GM21576 (cell line): Measurements from ENCODE around the gene MOSMO.
"Not testable (repeated sequence)": the region's sequence is repeated elsewhere in the genome, so short reads cannot be mapped to it uniquely, and the experiment has no call there.

Source experiments
- ATAC-seq: cut with Tn5 transposase; IDR thresholded peaks from one replicate; pipeline ENCODE4 v1.9.1; 2021; ENCODE audit warnings: mild to moderate bottlenecking, moderate library complexity; ENCODE audit not compliant: unreplicated experiment

Gene MOSMO

DNA sequence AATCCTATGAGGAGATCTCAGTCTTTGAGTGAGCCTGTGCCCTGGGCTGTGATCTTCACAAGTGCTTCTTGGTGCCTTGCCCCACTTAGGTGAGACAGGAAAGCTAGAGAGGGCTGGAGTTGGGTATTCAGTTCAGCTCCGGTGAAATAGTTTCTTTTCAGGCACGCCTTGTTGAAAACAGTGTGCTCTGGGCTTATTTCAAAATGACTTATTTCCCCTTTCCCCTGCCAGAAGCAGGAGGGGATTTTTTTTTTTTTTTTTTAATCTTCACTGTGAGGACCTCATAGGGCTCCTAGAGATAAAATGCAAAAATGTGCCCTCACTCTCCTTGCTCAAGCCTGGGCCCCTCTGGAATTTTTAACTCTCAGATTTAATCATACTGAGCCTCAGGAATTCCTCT, 27.2 kb downstream of the MOSMO start:
- ATAC-seq = no peak

DNA sequence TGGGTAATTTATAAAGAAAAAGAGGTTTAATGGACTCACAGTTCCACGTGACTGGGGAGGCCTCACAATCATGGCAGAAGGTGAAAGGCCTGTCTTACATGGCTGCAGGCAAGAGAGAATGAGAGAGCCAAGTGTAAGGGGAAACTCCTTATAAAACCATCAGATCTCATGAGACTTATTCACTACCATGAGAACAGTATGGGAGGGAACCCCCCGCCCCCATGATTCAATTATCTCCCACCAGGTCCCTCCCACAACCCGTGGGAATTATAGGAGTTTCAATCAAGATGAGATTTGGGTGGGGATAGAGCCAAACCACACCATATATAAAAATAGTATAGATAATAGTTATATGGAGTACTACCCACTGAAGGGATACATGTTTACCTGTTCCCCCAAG, 36.0 kb downstream of the MOSMO start:
- not testable (repeated sequence) for ATAC-seq

DNA sequence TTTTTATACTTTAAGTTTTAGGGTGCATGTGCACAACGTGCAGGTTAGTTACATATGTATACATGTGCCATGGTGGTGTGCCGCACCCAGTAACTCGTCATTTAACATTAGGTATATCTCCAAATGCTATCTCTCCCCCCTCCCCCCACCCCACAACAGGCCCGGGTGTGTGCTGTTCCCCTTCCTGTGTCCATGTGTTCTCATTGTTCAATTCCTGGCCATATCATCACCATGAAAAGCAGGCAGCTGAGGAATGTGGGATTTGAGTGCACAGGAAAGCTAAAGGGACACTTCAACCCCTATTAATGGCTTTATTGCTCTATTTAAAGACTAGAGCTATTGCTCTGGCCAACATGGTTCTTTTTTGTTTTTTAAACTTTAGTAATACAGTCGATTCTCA, 38.0 kb downstream of the MOSMO start:
- not testable (repeated sequence) for ATAC-seq

DNA sequence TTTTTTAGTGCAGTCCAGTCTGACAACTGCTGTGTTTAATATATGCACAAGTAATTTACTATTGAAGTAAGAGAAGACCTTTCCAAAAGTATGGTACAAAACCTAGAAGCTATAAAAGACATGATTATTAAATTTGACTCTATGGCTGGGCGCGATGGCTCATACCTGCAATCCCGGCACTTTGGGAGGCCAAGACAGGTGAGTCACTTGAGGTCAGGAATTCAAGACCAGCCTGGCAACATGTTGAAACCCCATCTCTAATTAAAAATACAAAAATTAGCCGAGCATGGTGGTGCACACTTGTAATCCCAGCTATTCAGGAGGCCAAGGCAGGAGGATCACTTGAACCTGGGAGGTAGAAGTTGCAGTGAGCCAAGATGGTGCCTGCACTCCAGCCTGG, 43.1 kb downstream of the MOSMO start:
- ATAC-seq = no peak

DNA sequence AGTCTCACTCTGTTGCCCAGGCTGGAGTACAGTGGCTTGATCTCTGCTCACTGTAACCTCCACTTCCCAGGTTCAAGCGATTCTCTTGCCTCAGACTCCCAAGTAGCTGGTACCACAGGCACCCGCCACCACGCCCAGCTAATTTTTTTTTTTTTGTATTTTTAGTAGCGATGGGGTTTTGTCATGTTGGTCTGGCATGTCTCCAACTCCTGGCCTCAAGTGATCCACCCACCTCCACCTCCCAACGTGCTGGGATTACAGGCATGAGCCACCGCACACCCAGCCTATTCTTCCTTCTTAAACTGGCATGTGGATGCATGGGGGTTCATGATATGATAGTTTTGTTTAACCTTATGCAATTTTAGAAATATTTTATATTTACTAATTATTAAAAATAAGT, 45.1 kb downstream of the MOSMO start:
- no peak for ATAC-seq

DNA sequence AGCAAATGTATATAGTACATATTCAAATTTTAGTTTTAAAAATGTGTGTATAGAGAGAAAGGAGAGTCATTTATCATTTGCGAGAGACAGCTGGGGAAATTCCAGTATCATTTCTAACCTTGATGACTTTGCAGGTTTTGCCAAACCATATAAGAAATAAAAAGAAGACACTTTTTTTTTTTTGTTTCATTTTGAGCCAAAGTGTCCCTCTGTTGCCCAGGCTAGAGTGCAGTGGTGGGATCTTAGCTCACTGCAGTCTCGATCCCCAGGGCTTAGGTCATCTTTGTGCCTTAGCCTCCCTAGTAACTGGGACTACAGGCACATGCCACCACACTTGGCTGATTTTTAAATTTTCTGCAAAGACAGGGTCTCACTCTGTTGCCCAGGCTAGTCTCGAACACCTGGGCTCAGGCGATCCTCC, 46.0 kb downstream of the MOSMO start:
- no peak for ATAC-seq

DNA sequence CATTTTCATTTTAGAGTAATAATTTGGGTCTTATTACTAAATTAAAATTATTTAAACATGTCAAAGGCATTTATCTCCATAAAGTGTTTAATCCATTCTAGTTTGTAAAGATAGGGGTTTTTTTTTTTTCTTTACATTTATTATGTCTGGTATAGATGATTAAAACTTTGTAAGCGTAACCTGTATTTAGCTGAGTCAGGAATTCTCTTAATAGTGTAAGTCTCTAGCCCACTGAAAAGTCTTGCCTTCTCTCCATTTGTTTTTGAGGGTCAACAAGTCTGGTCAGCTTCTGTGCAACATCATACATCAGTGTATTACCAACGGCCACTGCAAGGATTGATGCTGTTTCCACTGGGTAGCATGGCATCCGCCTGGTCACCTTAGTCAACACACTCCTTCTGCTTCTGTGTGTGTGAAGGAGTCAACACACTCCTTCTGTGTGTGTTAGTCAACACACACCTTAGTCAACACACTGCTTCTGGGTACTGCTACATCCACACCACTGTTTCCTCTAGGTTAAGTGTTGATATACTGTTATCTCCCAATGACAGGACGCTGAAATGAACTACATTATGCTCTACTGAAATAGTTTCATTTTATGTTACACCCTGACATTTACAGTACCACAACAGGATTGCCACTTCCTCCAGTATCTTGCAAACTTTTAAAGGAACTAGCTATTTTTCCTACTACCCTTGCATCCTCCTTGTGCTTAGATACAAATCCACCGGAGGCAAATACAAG, 47.1 kb downstream of the MOSMO start:
- ATAC-seq = no peak

DNA sequence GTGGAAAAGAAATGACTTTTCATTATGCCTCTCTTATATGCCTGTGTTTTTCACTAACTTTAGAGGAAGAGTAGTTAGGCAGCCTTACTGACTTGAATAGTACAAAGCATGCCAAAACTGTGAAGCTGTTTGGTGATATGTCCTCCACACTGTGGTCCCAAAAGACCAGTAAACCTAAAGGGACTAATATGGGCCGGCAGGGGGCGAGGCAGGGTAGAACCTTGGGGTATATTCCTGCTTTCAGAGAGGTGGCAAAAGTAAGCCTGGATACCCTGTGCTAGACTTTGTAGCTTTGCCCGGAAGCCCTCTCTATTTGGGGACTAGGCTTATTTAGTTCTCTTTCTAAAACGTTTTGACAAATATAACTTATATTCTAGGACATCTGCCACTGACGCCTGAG, 48.0 kb downstream of the MOSMO start:
- ATAC-seq = no peak

DNA sequence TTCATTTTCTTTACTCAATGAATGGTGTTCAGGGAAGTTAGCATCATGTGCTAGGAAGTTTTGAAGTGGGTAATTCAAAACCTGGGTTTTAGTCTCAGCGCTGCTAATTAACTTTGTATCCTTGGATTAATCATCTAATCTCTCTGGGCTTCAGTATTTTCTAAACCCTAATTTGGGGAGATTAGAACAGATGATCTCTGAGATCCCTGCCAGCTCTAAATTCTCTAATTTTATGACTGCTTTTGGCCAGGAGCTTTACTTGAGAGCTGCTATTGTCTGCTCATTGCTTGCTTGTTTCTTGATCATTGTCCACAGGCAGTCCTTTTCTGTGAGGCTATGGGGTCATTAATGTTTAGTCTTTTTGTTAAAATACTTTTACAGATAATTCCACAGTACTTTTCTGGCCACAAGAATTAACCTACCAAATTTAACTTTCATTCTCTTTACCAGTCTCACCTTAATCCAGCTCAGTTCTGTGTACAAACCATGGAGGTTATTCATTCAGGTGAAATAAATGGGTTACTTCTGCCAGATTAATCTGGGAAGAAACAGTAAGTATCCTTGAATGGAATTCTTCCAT, 56.1 kb downstream of the MOSMO start:
- ATAC-seq = no peak

DNA sequence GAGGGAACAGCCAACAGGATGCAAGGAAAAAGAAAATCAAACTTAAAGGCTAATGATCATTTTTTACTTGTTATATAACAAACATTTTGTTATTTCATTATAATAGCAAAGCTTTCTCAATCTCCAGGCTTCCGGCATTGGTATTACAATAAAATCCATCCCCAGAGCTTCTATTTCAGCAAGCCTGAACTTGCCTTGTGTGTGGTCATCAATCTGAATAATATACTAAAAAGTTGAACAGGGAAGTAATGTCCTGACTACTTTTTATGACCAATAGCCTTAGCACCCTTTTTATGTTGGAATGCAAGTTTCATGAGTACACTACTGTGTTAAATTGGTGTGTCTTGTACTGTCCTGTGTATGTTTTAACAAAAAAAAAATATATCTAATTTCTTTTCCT, 57.3 kb downstream of the MOSMO start:
- no peak for ATAC-seq

DNA sequence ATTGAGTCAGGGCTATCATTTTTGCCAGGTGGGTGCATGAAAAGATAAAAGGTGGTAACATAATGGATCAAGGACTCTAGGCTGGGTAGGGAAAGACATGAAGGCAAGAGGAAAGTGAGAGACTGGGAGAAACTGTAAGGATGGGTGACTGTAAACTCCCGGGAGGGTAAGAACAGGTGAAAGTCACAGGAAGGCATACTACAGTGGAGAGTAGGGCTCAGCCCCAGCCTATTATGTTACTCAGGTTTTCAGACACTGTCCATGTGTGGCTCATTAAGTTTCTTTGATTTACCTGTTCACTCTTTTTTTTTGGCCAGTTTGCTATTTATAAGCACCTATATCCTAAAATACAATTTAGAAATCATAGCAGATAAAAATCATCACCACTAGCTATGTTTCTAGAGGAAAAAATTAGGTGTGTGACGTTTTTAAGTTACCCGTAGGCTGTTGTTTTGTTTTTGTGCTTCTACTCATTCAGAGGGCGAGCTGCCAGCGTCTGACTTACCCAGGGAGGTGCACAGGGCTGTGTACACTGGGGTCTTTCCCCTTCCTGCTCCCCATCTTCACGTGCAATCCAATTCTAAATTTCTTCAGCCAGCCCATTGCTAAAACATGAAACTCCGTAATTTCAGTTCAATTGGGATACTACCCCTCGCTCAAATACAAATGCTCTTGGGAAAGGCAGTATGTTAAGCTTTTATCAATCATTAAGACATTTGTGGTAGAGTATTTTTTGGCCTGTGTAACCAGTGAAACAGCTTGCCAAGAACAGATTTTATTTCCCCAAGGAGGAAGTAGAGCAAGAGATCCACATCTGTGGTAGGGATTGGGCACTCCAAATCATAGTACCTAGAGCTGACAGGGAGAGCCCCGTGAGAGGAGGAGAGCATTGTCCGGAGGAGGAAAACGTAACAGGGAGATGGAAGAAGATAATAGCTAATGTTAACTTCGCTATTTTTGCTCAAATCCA, 62.7 kb downstream of the MOSMO start:
- ATAC-seq = no peak

DNA sequence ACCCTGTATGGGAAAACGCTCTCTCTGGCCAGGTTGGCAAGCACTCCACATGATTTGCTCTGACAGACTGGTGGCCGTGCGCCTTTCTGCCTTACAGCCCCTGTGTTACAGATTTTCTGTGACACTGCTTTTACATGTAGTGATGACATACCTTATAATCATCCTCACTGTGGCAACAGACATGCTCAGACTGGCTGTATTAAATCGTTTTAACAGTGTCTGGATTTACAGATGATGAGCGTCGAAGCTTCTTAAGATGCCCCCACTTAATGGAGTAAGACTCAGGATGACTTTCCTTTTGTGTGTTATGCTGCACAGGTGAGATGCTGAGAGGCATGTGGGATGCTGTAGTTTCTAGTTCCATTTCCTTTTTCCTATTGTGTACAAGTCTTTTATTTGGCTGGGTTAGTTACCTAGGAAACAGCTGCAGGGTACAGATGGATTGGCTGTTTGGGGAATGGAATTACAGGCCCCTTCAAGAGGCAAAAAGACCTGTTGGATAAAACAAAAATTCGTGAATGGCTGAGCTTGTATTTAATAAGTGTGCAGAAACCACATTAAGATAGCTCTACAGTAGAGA, 63.5 kb downstream of the MOSMO start:
- ATAC-seq = no peak

DNA sequence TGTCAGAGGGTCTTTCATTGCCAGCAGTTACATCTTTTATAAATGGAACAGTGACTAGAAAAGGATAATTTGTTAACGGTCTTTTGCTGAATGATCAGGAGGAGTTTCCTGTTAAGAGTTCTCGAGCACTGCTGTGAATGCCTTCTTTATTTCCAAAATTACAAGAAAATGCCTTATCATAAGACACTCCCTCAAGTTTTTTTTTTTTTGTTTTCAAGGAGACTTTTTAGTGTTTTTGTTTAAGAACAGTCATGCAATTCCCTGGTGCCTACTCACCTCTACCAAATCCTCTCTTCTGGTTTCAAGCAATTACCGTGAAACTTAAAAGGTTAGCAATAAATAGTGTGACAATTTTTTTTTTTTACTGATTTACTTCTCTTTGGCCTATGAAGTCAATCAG, 65.4 kb downstream of the MOSMO start:
- ATAC-seq = no peak

DNA sequence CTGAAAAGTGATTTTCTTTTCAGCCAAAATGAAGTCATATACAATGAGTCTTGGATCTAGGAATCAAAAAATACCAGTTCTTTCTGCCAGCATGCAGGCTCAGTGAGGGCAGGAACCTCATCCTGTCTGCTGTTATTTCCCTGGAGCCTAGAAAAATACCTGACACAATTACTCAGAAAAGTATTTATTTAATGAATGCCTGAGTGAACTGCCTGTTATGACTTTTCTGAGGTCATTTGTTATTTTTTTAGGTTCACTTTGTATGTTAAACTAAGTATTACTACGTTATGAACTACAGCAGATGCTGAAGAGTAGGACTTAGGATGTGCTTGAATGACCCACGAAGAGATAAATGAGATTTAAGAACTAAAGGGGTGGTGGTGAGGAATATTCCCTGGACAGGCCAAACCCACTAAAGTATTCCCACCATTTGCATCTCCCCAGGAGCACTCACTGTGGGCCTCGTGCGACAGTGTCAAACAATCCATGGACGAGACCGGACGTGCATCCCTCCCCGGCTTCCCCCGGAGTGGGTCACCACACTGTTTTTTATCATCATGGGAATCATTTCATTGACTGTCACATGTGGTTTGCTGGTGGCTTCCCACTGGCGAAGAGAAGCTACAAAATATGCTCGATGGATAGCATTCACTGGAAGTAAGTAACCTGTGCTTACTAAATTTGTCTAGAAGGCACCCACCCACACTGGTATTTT, 67.3 kb downstream of the MOSMO start:
- ATAC-seq = no peak

DNA sequence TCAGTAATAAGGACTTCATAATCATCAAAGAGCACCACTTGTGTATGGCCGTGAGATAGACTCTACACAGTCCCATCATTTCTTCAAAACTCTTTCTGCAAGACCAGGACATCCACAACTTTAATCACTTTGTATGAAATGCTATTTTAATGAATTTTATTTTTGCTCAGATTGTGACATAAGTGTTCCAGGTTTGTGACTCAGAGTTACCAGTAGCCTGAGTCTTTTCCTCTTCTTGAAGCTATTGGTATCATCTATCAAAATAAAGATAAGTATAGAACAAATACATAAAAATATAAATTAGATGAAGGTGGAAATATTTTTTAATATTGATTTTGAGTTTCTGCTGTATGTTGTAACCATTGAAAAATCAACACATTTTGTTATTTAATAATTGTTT, 67.9 kb downstream of the MOSMO start:
- ATAC-seq = no peak

DNA sequence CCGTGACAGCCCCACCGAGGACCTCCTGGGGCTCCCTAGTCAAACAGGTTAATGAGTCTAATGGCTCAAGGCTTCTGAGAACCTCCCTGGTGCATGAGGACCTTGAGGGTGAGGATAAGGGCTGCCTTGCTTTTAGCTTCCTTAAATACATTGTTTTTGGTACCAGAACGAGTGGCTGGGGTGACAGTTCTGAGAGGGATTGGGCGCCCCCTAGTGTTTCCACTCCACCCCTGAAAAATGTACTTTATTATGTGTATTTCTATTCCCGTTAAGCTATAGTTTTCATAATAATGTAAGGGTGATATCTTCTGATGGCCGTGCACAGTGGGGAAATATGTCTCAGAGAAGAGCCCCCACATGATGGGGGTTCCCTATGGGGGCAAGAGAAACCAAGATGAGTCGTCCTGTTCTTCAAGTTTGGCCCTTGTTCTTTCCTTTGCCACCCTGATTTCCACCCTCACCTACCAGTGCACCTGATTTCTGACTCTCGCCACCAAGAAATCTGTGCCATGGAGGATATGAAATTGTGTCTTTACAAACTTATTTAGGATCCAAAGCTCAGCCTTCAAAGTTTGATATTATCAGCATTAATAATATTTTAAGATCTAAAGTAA, 69.9 kb downstream of the MOSMO start:
- ATAC-seq = peak; percentile 46

DNA sequence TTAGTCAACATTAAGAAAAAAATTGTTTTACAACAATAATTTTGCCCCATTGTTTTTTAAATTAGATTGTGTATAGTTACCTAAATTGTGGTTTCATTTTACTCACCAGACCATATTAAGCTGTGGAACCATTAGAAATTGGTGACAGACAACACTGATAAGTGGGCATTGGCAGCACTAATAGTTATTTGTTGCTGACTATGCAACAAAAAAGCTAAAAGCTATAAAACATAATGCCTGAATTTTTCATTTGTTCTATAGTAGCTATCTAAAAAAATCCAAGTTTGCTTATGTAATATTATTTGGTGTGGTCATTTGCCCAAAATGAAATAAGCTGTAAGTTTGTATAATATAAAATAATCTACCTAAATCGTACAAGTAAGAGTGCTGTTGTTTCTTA, 70.7 kb downstream of the MOSMO start:
- no peak for ATAC-seq

DNA sequence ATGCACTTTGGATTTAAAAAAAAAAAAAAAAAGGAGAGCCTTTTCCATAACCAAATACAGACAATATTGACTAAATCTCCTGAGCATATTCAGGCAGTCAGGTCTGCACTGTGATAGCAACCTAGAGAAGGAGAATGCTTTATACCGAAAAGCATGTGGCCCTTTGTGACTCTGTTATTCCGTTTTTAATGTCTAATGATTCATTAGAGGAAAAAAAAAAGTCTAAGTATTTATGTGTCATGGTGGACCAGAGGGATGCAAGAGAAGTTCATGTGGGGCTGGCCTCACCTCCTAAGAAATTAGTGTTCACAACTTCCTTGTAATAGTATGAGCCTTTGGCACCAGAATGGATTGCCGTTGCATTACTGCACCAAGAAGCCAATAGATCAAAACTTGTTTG, 73.1 kb downstream of the MOSMO start:
- ATAC-seq = no peak

DNA sequence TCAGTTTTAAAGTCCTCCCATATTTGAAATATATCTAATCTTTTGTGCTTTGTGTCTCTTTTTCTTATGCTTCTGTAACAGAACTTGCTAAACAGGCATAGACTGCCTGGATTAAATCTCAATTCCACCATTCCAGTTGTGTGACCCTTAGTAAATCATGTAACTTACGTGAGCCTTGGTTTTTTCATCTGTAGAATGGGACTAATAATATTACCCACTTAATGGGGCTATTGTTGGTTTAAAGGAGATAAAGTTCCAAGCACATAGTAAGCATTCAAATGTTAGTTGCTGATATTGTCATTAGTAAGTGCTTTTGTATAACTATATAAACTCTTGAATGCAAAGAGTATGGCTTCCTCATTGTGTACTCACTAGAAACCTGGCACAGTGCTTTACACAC, 78.5 kb downstream of the MOSMO start:
- ATAC-seq = no peak

DNA sequence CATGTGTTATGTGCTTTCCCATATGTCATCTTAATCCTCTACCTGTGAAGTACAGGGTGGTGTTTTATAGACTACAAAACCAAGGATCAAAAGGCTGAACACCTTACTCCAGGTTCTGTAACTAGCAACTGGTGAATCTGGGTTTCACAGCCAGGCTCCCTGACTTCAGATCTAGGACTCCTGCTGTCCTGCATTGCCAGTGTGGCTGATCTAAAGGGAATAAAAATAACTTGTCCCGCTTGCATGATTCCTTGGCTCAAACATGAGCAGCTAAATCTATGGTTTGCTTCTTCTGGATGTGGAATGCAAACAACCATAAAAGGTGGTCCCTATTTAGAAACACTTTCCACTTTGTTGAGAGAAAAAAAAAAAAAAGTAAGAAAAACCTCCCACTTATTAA, 80.7 kb downstream of the MOSMO start:
- ATAC-seq = no peak
